Activated CD4-positive, alpha-beta T cell treated with anti-CD3 and anti-CD28 coated beads, Interleukin-2, amount 50 U/mL, for 48 hours (primary cell): ENCODE measurements around the gene BCL2L1.

Experiments
- DNase-seq, 2 experiments: peaks; one replicate each; pipeline ENCODE4 v3.0.0-alpha.2; 2020

The BCL2L1 gene

GRCh38 chr20:31691646-31692275 lies 30.9 kb downstream of the BCL2L1 start:
- no peak for DNase-seq

GRCh38 chr20:31690124-31690666 lies 32.5 kb downstream of the BCL2L1 start:
- DNase-seq: no peak

- no peak for DNase-seq
Measured at GRCh38 chr20:31689141-31689540, 33.5 kb downstream of the BCL2L1 start.

- DNase-seq: no peak
Measured at GRCh38 chr20:31687777-31688176, 34.9 kb downstream of the BCL2L1 start.

GRCh38 chr20:31685853-31686643 lies 36.6 kb downstream of the BCL2L1 start:
- no peak for DNase-seq

GRCh38 chr20:31684153-31685015 lies 38.3 kb downstream of the BCL2L1 start:
- DNase-seq: no peak

- DNase-seq: no peak
Measured at GRCh38 chr20:31682927-31683326, 39.7 kb downstream of the BCL2L1 start.

- no peak for DNase-seq
Measured at GRCh38 chr20:31682352-31682751, 40.3 kb downstream of the BCL2L1 start.

- no peak for DNase-seq
Measured at GRCh38 chr20:31681769-31682168, 40.9 kb downstream of the BCL2L1 start.

- no peak for DNase-seq
Measured at GRCh38 chr20:31681128-31681727, 41.4 kb downstream of the BCL2L1 start.

GRCh38 chr20:31680286-31681127 lies 42.2 kb downstream of the BCL2L1 start:
- no peak for DNase-seq

- DNase-seq: no peak
Measured at GRCh38 chr20:31679357-31680285, 43.0 kb downstream of the BCL2L1 start.

GRCh38 chr20:31678389-31679356 lies 44.0 kb downstream of the BCL2L1 start:
- DNase-seq: no peak

GRCh38 chr20:31677553-31678260 lies 45.0 kb downstream of the BCL2L1 start:
- no peak for DNase-seq

- DNase-seq: no peak
Measured at GRCh38 chr20:31676609-31676989, 46.1 kb downstream of the BCL2L1 start.

- peak; percentile 59 to 73 for DNase-seq
Measured at GRCh38 chr20:31675828-31676608, 46.6 kb downstream of the BCL2L1 start.

GRCh38 chr20:31674895-31675827 lies 47.5 kb downstream of the BCL2L1 start:
- peak; percentile 55 to 74 for DNase-seq
